ENCODE results near the gene SPATA2L.
A peak's percentile ranks its signal among the peaks of the same experiment; 100 is the strongest.
"Not testable (repeated sequence)": the region's sequence is repeated elsewhere in the genome, so short reads cannot be mapped to it uniquely, and the experiment has no call there.

The SPATA2L gene

DNA sequence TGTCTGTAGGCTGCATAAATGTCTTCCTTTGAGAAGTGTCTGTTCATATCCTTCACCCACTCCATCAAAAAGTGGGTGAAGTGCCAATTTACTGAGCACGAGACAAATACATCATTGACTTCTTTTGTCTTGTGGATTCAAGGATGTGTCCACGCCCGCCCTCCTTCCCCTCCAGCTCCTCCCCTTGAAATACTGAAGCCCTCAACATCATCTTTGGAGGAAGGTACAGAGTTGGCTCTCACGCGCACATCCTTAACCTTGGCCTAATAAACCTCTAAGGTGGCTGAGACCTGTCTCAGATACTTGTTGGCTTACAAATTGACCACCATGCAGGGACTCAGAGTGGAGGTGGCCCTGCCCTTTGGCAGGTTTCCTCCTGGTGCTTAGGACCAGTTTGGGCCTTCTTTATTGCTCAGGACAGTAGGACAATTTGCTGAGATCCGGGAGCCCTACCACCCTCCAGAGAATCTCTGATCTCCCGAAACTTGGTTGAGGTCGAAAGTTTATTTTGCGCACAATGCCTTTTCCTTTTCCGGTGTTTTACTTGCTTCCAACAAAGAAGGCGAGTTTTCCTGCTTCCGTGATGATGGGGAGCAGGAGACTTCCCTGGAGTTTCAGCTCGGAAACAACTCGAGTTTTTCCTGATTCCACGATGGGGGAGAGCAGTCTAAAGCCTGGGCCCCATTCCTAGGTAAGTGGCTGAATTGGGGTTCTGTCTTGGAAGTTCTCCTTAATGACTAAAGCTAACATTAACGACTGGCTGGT, 29.1 kb downstream of the SPATA2L start:
- Histone ChIP-seq H3K27me3 (ENCODE audit: insufficient read depth, poor library complexity, severe bottlenecking) (no peaks in the 10 kb centered on the region), H3K4me3 (replicated peaks; ENCODE audit: insufficient read depth, low read length) (no peak overlapping the region), H3K27ac (replicated peaks) (no peak overlapping the region)
- DNase-seq (ENCODE audit: low read depth in 1 of 2, low spot score in 1 of 2): no peak
- TF ChIP-seq, protein P1, sequence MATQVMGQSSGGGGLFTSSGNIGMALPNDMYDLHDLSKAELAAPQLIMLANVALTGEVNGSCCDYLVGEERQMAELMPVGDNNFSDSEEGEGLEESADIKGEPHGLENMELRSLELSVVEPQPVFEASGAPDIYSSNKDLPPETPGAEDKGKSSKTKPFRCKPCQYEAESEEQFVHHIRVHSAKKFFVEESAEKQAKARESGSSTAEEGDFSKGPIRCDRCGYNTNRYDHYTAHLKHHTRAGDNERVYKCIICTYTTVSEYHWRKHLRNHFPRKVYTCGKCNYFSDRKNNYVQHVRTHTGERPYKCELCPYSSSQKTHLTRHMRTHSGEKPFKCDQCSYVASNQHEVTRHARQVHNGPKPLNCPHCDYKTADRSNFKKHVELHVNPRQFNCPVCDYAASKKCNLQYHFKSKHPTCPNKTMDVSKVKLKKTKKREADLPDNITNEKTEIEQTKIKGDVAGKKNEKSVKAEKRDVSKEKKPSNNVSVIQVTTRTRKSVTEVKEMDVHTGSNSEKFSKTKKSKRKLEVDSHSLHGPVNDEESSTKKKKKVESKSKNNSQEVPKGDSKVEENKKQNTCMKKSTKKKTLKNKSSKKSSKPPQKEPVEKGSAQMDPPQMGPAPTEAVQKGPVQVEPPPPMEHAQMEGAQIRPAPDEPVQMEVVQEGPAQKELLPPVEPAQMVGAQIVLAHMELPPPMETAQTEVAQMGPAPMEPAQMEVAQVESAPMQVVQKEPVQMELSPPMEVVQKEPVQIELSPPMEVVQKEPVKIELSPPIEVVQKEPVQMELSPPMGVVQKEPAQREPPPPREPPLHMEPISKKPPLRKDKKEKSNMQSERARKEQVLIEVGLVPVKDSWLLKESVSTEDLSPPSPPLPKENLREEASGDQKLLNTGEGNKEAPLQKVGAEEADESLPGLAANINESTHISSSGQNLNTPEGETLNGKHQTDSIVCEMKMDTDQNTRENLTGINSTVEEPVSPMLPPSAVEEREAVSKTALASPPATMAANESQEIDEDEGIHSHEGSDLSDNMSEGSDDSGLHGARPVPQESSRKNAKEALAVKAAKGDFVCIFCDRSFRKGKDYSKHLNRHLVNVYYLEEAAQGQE (IDR thresholded peaks at IDR 0.05; ENCODE audit: insufficient replicate concordance, low read depth): no peak
- TF ChIP-seq POLR2AphosphoS5 (IDR thresholded peaks at IDR 0.05; ENCODE audit: low read depth) (no peak), GABPA (IDR thresholded peaks at IDR 0.05; ENCODE audit: low read depth) (no peak), SPI1 (IDR thresholded peaks at IDR 0.05; ENCODE audit: borderline replicate concordance, low read depth) (no peak)
- TF ChIP-seq, protein P2, sequence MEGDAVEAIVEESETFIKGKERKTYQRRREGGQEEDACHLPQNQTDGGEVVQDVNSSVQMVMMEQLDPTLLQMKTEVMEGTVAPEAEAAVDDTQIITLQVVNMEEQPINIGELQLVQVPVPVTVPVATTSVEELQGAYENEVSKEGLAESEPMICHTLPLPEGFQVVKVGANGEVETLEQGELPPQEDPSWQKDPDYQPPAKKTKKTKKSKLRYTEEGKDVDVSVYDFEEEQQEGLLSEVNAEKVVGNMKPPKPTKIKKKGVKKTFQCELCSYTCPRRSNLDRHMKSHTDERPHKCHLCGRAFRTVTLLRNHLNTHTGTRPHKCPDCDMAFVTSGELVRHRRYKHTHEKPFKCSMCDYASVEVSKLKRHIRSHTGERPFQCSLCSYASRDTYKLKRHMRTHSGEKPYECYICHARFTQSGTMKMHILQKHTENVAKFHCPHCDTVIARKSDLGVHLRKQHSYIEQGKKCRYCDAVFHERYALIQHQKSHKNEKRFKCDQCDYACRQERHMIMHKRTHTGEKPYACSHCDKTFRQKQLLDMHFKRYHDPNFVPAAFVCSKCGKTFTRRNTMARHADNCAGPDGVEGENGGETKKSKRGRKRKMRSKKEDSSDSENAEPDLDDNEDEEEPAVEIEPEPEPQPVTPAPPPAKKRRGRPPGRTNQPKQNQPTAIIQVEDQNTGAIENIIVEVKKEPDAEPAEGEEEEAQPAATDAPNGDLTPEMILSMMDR (IDR thresholded peaks at IDR 0.05; ENCODE audit: insufficient read depth, low read length): no peak

DNA sequence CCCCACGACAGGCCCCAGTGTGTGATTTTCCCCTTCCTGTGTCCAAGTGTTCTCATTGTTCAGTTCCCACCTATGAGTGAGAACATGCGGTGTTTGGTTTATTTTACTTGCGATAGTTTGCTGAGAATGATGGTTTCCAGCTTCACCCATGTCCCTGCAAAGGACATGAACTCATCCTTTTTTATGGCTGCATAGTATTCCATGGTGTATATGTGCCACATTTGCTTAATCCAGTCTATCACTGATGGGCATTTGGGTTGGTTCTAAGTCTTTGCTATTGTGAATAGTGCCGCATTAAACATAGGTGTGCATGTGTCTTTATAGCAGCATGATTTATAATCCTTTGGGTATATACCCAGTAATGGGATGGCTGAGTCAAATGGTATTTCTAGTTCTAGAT, 29.9 kb downstream of the SPATA2L start:
- DNase-seq (ENCODE audit: low read depth in 1 of 2, low spot score in 1 of 2); H3K27me3 ChIP-seq (ENCODE audit: insufficient read depth, poor library complexity, severe bottlenecking); H3K27ac ChIP-seq (replicated peaks); H3K4me3 ChIP-seq (replicated peaks; ENCODE audit: insufficient read depth, low read length): not testable (repeated sequence)

DNA sequence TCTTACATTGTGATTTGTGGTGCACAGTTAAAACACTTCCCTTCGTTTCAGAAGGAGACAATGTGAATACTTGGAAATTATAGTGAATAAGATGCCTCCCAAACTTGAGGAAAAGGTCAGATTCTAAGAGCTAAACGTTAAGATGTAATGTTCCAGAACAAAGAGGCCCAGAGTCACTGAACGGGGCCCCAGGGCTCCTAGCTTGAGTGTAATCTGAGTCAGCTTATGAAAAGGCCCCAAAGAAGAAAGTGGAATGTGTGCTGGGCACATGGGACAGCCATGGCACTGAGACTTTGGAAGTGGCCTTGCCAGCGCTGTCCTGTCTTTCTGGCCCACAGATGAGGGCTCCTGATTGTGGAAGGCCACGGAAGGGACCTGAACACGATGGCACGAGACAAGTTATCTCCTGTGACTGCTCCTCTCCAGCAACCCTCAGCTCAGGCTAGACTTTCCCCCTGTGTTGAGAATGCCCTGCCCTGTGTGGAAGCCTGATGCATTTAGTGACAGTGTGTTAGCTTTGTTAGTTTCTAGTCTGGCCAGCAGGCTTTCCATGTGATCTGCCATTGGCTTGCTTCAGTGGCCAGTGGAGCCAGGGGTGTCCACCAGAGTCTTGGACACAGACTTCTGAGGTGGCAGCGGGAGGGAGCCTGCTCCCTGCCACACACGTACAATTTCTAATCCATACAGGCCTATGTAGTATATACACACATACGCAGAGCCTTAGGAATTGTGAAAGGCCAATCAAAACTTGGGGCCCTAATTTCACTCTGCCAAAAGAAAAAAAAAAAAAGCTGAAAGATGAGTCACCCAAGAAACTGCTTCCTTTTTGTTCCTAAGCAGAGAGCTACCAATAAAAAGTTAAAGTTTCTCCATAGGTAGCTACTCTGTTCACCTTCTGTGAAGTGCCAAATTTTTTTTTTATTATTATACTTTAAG, 30.7 kb downstream of the SPATA2L start:
- no peaks in the 10 kb centered on the region for H3K27me3 ChIP-seq (ENCODE audit: insufficient read depth, poor library complexity, severe bottlenecking)
- H3K27ac ChIP-seq (replicated peaks): no peak overlapping the region
- DNase-seq (ENCODE audit: low read depth in 1 of 2, low spot score in 1 of 2): peak in 1 of 2 experiments; percentile 32
- no peak overlapping the region for H3K4me3 ChIP-seq (replicated peaks; ENCODE audit: insufficient read depth, low read length)
- TF ChIP-seq, protein P2 (IDR thresholded peaks at IDR 0.05; ENCODE audit: insufficient read depth, low read length): no peak
- TF ChIP-seq, protein P1 (IDR thresholded peaks at IDR 0.05; ENCODE audit: insufficient replicate concordance, low read depth): no peak
- TF ChIP-seq SPI1 (IDR thresholded peaks at IDR 0.05; ENCODE audit: borderline replicate concordance, low read depth) (no peak), GABPA (IDR thresholded peaks at IDR 0.05; ENCODE audit: low read depth) (no peak), POLR2AphosphoS5 (IDR thresholded peaks at IDR 0.05; ENCODE audit: low read depth) (no peak)

DNA sequence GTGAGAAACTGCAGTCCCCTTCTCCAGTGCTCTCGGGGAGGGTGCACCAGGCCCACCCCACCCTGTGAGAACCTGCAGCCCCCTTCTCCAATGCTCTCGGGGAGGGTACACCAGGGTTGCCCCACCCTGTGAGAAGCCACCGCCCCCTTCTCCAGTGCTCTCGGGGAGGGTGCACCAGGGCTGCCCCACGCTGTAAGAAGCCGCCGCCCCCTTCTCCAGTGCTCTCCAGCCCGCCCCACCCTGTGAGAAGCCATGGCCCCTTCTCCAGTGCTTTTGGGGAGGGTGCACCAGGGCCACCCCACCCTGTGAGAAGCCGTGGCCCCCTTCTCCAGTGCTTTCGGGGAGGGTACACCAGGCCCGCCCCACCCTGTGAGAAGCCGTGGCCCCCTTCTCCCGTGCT, 31.8 kb downstream of the SPATA2L start:
- H3K4me3 ChIP-seq (replicated peaks; ENCODE audit: insufficient read depth, low read length): no peak overlapping the region
- no peak for DNase-seq (ENCODE audit: low read depth in 1 of 2, low spot score in 1 of 2)
- H3K27ac ChIP-seq (replicated peaks): no peak overlapping the region
- no peaks in the 10 kb centered on the region for H3K27me3 ChIP-seq (ENCODE audit: insufficient read depth, poor library complexity, severe bottlenecking)
- TF ChIP-seq POLR2AphosphoS5 (IDR thresholded peaks at IDR 0.05; ENCODE audit: low read depth) (no peak), SPI1 (IDR thresholded peaks at IDR 0.05; ENCODE audit: borderline replicate concordance, low read depth) (no peak), GABPA (IDR thresholded peaks at IDR 0.05; ENCODE audit: low read depth) (no peak)
- TF ChIP-seq, protein P1 (IDR thresholded peaks at IDR 0.05; ENCODE audit: insufficient replicate concordance, low read depth): no peak
- TF ChIP-seq, protein P2 (IDR thresholded peaks at IDR 0.05; ENCODE audit: insufficient read depth, low read length): no peak

Data from HL-60 (cell line).